ENCODE measurements around the gene CDKAL1.

DNA sequence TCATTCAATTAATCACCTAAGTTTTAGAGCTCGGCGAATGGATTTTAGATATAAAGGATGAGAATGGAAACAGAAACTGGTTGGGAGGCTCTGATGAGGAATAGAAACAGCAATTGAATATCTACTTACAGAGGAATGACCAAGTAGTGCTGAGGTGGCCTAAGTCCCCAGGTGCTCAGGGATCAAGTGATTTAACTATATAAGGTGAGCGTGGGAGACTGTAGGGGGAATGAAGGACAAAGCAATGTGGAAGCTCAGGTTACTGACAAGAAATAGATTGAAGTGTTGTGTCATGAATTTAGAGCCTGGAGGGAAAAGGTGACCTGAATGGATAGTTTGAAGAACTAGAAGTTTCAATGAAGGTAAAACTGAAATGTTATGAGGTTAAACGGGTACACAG, 563.9 kb downstream of the CDKAL1 start:
- TF ChIP-seq EP300 (IDR thresholded peaks at IDR 0.05): no peak
- TF ChIP-seq, protein P1, sequence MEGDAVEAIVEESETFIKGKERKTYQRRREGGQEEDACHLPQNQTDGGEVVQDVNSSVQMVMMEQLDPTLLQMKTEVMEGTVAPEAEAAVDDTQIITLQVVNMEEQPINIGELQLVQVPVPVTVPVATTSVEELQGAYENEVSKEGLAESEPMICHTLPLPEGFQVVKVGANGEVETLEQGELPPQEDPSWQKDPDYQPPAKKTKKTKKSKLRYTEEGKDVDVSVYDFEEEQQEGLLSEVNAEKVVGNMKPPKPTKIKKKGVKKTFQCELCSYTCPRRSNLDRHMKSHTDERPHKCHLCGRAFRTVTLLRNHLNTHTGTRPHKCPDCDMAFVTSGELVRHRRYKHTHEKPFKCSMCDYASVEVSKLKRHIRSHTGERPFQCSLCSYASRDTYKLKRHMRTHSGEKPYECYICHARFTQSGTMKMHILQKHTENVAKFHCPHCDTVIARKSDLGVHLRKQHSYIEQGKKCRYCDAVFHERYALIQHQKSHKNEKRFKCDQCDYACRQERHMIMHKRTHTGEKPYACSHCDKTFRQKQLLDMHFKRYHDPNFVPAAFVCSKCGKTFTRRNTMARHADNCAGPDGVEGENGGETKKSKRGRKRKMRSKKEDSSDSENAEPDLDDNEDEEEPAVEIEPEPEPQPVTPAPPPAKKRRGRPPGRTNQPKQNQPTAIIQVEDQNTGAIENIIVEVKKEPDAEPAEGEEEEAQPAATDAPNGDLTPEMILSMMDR (IDR thresholded peaks at IDR 0.05): no peak

All from esophagus muscularis mucosa (tissue), 3 donors.